Left renal cortex interstitium (tissue), 4 donors: ENCODE data around the gene FMN2. TPM values are rescaled to one million over a fixed set of nuclear protein-coding genes. Genes with fewer than 3 reads are reported as not detected.
A peak's percentile ranks its signal among the peaks of the same experiment; 100 is the strongest.

Experiments used
- DNase-seq, 4 donors: peaks; one replicate each; pipeline ENCODE4 v3.0.0-alpha.2; 2013; ENCODE audit warnings: low read depth in 4 of 4, low spot score in 2 of 4, missing footprints in 1 of 4
- polyA plus RNA-seq, 4 donors: library from polyadenylated mRNA; unstranded; fragments of 120-200 nt; gene quantifications; one replicate each; pipeline ENCODE4 v1.2.1, GENCODE V29; 2013; ENCODE audit not compliant: insufficient read length in 4 of 4

FMN2 gene
- polyA plus RNA-seq, 4 donors = 3.8 to 8.8 (median 6.1) TPM

DNA sequence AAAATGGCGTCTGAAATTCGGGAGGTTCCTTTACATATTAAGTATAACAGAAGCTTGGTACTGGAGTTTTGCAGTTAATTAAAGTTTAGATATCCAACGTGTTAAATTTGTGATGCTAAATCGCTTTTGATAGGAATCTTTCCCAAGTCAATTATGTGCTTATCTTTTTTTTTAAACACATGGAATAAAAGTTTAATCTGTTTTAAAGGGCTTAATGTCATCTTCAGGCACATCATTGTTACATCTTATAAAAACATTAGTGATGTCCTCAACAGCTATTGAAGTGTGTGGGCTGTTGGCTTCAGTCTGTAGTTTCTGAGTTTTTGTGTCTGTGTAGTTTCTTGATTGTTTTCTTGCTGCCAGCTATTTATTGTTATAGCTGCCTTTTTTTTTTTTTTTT lies 5.3 kb downstream of the FMN2 start:
- no peak for DNase-seq

DNA sequence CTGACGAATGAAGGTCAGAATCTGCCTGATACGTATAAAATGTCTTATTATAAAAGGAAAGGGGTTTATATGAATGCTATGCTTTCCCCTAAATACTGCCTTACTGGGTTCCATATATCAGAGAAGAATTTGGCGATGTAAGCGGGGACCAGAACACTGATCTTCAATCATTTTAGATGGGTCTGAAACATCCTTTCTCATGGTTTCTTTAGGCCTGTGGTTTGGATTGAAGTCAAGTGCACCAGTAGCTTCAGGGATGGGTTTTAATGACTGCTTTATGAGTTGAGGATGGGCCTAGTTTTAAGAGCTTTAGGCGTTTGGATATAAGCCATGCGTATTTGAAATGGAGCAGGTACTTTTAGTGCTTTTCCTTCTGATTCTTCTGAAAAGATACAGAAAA lies 6.9 kb downstream of the FMN2 start:
- no peak for DNase-seq

DNA sequence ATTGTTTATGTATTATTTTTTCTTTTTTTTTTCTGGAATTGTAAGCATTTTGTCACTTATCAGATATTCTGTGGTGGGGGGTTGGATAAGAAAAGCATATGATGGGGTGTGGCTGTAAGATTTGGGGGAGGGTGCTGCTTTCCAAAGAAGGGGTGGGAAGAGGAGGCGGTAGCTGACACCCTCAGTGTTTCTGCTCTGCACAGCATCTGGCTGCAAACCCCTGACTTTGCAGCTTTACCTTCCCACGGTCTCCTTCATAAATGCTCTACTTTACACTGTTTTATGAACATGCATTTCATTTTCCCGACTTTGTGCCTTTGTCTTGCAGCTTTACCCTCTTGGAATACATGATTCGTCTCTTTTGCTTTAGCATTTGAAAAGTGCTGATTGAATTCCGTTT lies 7.6 kb downstream of the FMN2 start:
- DNase-seq = no peak

DNA sequence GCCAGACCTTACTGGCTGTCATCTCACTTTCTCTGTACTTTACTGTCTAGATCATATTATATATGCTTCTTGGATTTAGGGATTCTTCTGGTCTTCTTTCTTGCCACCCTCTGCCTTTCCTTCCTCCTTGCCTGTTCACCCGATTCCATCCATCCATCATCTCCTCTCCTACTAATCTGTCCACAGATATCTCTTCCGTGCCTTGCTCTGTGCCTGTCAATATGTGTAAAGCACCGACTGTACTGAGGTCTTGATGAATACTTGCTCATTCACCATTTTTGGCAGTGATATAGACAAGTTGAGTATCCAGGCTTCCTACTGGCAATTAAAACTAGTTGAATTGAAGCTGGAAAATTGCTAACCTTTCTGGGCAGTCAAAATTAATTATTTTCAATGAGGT lies 8.1 kb downstream of the FMN2 start:
- no peak for DNase-seq

DNA sequence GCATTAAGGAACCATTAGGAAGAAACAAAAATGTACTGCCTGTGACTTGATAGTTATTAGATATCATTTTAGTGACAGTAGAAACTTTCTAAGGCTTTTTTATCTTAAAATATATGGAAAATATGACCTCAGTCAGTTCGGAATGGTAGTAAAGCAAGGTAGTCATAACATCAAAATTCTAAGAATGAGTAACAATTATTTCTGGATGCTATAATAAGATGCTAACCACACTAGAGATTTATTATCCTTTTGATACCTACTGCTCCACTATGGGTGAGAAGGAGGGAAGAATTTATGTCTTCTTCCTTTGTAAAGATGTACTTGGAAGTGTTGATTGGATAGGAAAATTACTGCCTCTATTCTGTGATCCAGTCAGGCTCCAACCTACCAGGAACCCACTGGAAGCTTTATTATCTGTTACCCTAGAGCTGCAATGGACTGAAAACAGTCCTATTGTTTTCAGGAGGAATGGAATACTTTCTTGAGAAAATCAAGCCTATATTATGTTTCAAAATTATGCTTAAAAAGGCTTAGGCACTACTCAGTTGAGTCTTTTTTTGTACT lies 8.8 kb downstream of the FMN2 start:
- DNase-seq = no peak

DNA sequence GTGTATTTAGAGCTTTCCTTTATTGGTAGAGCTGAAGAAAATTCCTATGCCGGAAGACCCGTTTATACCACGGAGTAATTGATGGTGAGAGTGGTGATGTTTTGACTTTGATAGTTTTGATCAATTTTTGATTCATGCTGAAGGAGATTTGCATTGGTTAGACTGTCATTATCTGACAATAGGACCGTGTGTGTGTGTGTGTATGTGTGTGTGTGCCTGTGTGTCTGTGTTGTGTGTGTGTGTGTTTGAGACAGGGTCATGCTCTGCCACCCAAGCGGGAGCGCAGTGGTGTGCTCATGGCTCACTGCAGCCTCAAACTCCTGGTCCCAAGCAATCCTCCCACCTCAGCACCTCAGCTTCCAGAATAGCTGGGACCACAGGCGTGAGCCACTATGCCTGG lies 9.6 kb downstream of the FMN2 start:
- no peak for DNase-seq

DNA sequence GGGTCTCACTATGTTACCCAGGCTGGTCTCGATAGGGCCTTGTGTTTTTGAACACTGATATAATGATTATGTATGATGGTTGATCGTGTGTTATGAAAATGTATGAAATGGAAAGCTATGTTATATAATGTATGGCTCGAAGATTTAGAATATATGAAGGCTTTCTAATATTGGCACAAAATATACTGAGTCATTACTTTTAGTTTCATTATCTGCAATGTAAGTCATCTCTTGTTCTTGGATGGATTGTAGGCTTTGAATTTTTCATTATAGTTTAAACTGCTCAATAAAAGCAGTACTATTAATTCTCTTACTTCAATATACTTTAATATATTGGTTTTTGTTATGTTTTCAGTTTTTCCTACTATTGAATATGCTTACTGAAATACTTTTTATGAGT lies 10.1 kb downstream of the FMN2 start:
- DNase-seq = no peak

DNA sequence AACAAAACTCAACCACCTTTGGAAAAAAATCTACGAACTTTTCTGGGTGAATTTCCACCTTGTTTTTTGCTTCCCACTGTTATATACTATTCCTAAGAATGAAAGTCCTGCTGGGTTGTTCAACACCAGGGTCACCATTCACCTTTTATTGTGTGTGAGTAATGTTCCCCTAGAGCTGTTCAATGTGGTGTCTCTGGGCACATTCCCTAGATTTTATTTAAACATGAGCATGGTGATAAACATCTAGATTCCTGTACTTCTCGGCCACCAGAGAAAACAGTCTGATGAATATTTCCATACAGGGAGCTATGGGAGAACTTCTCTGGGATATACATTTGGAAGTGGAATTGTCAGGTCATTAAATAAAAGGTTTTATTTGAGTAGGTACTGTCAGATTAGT lies 13.0 kb downstream of the FMN2 start:
- no peak for DNase-seq

DNA sequence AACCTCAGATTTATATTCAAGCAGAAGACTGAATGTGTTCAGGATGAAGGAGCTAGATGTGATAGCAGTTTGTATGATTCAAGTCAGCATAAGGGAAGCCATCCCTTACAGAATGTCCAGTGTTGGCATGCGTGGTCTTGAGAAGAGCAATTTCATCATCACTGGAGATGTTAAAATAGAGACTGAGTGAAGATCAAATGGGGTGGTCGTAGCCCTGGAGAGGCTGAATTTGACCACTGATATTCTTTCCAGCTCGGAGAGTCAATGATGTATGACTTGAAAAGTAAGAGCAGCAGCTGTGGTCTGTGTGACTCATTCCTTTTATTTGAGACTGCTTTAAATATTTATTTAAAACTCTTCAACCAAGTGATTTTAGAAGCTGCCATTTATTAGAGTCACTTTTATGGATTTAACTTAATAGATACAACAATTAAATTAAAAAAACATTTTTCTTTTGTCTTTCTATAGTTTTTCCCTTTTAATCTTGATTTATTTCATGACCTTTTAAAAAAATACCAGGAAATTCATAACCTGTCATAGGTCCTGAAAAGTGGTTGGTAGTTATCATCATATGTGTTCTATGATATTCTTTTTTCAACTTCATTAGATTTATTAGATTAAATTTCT lies 15.5 kb downstream of the FMN2 start:
- no peak for DNase-seq

DNA sequence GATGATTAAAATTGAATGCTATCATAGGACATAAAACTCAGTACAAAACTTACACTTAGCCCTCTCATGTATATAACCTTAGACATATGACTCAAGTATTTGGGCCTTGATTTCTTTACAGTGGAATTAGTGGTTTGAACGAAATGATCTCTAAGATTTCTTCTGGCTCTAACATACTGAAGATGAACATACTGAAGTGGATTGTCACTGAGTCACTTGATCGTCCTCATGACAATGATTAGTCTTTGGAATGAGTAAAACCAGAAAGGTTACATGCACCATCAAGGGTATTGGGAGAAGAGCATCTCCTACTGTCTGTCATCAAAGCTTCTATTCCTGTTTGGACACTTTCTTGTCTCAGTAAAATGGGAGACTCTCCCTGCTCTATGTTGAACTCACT lies 17.4 kb downstream of the FMN2 start:
- no peak for DNase-seq

DNA sequence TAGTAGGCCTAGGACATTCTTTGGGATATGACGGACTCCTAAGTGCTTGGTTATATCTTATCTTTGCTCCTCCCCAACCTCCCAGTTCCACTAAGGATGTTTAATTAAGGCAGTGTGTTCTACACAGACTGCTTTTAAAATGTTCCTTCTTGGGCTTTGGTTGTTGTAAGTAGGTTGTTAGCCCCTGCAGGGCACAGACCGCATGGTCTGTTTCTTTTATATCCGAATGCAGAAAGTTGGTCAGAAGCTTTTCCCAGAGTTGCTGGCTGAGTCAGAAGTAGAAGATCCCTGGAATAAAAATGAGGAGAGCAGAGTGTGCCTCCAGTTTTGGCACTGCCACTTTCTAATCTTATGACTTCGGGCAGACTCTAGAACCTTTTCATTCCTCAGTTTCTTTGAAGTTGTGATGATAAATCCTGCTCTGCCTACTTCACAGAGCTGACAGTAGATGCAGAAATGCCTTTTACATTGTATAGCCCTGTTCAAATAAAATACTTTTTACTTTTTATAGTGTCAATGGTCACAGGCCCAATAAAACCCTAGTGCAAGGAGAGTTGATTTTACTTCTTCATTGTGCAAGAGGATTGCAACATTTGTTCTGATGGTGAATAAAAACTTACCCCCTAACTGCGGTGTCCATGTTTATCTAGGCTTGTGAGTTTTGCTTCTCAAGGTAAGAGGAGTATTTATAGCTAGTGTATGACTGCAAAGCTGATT lies 18.4 kb downstream of the FMN2 start:
- DNase-seq = no peak

DNA sequence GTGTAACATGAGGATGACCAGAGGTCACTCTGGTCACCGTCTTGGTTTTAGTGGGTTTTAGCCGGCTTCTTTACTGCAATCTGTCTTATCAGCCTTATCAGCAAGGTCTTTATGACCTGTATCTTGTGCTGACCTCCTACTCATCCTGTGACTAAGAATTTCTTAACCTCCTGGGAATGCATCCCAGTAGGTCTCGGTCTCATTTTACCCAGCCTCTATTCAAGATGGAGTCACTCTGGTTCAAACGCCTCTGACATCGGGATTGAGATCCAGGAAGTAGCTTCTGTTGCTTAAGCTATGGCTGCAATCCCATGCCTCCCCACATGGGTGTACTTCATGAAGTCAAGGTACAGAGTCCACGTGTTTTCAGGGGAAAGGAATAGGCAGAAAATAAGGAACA lies 19.9 kb downstream of the FMN2 start:
- DNase-seq = no peak

DNA sequence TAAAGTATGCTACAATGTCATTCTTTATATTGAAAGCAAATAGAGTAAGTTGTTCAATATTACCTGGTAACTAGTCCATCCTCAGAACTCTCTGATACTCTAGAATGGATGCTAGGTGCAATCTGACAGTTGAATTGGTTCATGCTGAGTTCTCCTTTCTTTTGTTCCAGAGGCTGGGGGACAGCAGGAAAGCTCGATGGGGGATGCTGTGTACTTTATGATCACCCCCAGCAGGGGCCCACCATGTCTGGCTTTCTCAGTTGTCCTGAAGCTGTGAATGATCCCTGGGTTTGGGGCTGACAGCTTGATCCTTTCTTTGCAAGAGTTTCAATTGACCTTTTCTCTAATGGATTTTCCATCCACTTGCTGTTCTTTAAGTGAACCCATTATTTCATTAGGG lies 22.5 kb downstream of the FMN2 start:
- DNase-seq = no peak

DNA sequence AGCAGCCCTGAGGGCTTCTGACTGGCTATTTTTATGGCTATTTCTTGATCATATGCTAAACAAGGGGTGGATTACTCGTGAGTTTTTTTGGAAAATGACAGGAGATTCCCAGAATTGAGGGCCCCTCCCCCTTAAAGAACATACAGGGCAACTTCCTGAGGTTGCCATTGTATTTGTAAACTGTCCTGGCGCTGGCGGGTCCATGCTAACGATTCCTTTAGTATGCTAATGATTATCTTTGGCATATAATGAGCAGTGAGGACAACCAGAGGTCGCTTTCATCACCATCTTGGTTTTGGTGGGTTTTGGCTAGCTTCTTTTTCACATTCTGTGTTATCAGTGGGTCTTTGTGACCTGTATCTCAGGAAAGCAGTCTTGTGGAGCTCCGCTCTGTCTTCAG lies 24.1 kb downstream of the FMN2 start:
- no peak for DNase-seq

DNA sequence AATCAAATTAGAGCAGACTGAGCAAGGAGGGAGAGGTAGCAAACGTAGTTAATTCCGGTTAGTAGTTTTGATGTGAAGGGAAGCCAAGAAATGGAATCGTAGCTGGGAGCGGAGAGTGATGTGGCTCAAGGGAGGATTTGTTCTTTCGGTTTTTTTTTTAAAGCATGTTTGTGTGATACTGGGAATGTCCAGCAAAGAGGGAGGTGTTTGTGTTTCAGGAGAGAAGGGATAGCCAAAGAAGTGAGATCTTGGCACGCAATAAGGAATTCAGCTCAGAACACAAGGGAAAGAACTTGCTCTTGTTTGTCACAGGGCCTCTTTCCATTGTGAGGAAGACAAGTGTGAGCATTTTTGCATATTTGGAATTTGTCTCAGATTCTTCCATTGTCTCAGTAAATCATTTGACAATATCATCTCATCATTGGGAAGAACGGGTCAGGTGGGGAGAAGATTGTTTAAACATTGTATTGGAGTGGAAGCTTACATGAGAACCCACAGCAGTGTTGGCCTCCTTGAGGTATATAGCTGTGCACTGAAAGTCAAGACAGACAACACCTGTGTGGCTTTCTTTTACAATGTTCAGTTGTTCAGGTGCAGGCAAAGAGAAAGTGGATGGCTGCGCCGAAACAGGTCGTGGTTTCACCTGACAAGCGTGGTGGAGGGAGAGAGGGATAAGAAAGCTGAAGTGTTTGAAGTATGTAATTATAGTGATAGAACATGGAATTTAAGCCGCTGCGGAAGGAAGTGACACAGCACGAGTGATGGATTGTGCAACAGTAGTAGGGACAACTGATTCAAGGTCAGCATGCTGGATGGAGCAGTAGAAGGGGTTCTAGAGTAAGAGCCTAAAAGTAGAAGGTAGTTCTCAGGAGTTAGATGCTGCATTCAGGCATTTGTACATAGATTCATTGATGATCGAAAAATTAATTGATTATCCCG lies 25.4 kb downstream of the FMN2 start:
- DNase-seq = no peak

DNA sequence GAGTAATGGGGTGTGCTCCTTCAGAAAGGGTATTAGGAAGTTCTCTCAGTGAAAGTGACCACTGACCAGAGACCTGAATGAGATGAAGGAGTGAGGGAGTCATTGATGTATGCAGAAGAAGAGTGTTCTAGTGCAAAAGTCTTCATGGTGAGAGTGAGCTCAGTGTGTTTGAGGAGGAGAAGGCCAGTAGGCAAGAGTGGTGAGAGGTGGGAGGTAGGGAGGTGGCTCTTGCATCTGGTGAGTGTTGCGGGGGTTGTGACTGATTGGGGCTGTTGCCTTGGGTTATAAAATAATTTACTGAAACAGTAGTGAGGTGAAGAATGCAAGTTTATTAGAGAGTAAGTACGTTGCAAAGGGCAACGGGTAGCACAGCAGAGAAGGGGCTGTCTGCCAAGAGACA lies 26.2 kb downstream of the FMN2 start:
- no peak for DNase-seq

DNA sequence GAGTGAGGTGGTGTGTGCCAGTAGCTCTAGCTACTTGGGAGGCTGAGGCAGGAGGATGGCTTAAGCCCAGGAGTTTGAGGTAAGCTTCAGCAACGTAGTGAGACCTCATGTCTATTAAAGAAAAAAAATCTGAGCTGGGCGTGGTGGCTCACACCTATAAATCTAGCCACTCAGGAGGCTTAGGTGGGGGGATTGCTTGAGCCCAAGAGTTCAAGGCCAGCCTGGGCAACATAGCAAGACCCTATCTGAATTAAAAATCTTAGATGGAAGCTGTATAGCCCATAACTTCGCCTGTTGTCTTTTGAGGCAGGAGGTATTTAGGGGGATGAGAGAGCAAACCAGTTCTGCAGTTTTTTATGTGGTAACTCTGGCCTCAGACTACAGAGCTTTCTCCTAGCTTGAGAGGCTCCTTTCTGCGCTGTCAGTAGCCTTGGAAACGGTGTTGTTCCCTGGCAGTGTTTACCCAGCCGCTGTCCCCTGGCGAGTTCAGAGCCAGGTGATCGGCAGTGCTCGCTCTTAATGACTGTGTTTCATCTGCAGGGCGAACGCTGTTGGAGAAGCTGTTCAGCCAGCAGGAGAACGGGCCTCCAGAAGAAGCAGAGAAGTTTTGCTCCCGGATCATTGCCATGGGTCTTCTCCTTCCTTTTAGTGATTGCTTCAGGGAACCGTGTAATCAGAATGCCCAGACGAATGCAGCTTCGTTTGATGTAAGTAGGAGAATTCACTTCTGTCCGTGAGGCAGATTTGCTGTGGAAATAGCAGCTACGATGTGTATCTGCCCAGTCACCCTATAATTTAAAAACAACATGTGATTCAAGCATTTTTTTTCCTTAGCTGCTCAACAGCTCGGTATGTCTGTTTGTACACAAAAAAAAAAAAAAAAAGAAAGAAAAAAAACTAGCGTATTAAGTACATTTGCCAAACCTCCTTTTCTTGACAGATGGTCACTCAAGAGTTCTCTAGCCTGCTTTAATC lies 31.2 kb downstream of the FMN2 start:
- peak in 3 of 4 donors; percentile 22 to 40 (median 39) for DNase-seq

DNA sequence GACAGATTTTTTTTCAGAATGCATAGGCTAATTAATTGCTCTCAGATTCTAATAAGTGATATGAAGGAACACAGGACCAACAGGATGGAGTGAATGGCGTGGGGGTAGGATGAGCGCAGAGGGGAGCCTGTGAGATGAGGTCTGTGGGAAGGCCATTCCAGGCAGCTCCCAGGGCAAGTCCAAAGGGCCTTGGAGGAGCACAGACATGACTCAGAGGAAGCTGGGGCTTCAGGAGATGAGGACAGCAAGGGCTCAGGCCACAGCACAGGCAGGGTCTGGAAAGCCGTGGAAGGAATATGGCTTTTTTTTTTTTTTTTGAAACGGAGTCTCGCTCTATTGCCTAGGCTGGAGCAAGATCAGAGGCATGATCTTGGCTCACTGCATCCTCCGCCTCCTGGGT lies 35.1 kb downstream of the FMN2 start:
- DNase-seq = no peak

DNA sequence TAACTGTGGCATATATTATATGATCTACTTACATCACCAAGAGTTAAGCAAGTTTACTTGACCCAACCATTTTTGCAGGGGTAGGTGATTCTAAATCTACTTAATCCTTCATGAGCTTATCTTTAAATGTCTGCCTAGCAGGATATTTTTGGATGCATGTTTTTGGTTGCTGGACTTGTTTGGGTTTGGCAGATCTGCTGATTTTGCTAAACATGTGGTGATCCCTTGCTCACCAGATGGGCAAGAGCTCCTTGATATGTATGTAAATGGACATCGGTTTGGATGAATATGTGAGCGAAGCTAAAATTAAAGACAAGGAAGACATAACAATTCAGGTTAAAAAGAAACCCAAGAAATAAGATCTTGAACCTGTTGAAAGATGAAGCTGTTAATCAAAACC lies 36.7 kb downstream of the FMN2 start:
- no peak for DNase-seq

DNA sequence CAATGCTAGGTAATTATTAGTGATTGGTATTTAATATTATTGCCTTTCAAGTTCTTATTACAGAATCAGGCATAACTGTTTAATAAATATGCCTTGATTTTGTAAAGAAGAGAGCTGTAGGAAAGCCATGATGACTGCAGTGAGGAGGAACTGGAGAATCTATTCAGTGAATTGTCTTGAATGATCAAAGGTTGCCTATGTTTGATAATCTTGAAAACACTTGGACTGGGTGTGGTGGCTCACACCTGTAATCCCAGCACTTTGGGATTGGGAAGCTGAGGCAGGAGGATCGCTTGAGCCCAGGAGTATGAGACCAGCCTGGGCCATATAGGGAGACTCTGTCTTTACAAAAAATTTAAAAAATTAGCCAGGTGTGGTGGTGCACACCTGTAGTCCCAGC lies 42.4 kb downstream of the FMN2 start:
- no peak for DNase-seq
